Measurements from ENCODE around the gene METTL25.
A peak's percentile ranks its signal among the peaks of the same experiment; 100 is the strongest.

METTL25 gene

DNA sequence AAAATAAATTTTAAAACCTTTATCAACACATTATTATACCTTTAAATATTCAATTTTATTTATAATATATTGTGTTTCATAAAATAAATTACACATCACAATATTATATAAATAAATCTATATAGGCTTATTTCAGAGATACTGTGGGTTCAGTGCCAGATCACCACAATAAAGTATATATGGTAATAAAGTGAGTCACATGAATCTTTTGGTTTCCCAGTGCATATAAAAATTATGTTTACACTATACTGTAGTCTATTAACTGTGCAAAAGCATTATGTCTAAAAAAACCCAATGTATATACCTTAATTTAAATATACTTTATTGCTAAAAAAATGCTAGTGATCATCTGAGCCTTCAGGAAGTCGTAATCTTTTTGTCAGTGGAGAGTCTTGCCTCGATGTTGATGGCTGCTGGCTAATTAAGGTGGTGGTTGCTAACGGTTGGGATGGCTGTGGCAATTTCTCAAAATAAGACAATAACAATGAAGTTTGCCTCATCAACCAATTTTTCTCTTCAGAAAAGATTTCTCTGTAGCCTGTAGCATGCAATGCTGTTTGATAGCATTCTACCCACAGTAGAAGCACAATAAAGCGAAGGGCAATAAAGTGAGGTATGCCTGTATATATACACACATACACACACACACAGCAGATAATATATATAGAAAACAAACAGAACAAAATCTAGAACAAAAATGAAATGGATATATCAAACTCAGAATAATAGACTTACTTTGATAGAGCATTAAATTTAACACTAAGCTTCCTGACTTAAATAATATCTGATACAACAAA is 32.6 kb upstream of the METTL25 start:
- H3K9ac ChIP-seq (ENCODE audit: low read depth, low read length, poor library complexity, severe bottlenecking), result no peak overlapping the region
- H3K4me1 ChIP-seq (ENCODE audit: insufficient read depth, low read length, poor library complexity, severe bottlenecking), result peaks cover 4% of the 10 kb centered on the region
- H3K9me2 ChIP-seq (replicated peaks; ENCODE audit: low read depth, low read length), result no peaks in the 10 kb centered on the region
- peak overlapping the region; percentile 57 for H3K4me2 ChIP-seq (ENCODE audit: low read depth, low read length, poor library complexity, severe bottlenecking)
- H3K36me3 ChIP-seq (ENCODE audit: insufficient read depth, low read length), result no peaks in the 10 kb centered on the region
- H3F3A ChIP-seq (ENCODE audit: low read depth), result no peaks in the 10 kb centered on the region
- H4K20me1 ChIP-seq (ENCODE audit: insufficient read depth, low read length, poor library complexity, severe bottlenecking), result no peaks in the 10 kb centered on the region
- no peaks in the 10 kb centered on the region for H3K79me2 ChIP-seq (ENCODE audit: insufficient read depth, low read length)
- H3K9me3 ChIP-seq (ENCODE audit: insufficient read depth, low read depth, low read length), result no peaks in the 10 kb centered on the region
- H3K27me3 ChIP-seq (ENCODE audit: insufficient read depth, low read length, poor library complexity, severe bottlenecking), result no peaks in the 10 kb centered on the region
- peak overlapping the region; percentile 71 for H2AFZ ChIP-seq (ENCODE audit: low read length)
- TF ChIP-seq, protein P1, sequence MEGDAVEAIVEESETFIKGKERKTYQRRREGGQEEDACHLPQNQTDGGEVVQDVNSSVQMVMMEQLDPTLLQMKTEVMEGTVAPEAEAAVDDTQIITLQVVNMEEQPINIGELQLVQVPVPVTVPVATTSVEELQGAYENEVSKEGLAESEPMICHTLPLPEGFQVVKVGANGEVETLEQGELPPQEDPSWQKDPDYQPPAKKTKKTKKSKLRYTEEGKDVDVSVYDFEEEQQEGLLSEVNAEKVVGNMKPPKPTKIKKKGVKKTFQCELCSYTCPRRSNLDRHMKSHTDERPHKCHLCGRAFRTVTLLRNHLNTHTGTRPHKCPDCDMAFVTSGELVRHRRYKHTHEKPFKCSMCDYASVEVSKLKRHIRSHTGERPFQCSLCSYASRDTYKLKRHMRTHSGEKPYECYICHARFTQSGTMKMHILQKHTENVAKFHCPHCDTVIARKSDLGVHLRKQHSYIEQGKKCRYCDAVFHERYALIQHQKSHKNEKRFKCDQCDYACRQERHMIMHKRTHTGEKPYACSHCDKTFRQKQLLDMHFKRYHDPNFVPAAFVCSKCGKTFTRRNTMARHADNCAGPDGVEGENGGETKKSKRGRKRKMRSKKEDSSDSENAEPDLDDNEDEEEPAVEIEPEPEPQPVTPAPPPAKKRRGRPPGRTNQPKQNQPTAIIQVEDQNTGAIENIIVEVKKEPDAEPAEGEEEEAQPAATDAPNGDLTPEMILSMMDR (conservative IDR thresholded peaks at IDR 0.05; ENCODE audit: low read length), result no peak
- TF ChIP-seq EZH2phosphoT487 (IDR thresholded peaks at IDR 0.05; ENCODE audit: borderline replicate concordance), result no peak
- H3K4me3 ChIP-seq (ENCODE audit: low read length, poor library complexity, severe bottlenecking), result peak overlapping the region; percentile 28

DNA sequence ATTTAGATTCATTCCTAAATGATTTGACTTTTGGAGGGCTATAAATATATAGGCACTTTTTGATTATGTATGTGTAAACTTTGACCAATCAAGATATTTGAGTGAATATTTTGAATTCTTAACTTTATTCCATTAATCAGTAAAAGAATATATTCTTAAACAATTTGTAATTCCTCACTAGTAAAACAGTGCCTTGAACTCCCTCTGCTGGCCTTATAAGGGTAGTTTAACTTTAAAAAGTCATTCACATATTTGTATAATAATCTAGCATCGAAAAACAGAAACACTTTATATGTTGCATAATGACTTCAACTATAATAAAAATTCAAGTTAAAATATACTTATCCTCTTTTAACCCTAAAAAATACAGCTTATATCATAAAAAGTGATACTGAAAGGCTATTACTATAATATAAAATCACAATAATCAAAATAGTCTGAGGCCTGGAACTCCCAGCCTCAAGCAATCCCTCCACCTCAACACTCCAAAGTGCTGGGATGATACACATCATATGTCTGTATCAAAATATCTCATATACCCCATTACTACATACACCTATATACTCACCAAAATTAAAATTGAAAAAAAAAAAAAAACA is 31.3 kb upstream of the METTL25 start:
- Histone ChIP-seq H3K9me2 (replicated peaks; ENCODE audit: low read depth, low read length) (no peaks in the 10 kb centered on the region), H4K20me1 (ENCODE audit: insufficient read depth, low read length, poor library complexity, severe bottlenecking) (no peaks in the 10 kb centered on the region), H3K4me2 (ENCODE audit: low read depth, low read length, poor library complexity, severe bottlenecking) (no peak overlapping the region), H3F3A (ENCODE audit: low read depth) (no peaks in the 10 kb centered on the region), H3K36me3 (ENCODE audit: insufficient read depth, low read length) (no peaks in the 10 kb centered on the region), H3K9ac (ENCODE audit: low read depth, low read length, poor library complexity, severe bottlenecking) (no peak overlapping the region), H3K27me3 (ENCODE audit: insufficient read depth, low read length, poor library complexity, severe bottlenecking) (no peaks in the 10 kb centered on the region), H3K4me1 (ENCODE audit: insufficient read depth, low read length, poor library complexity, severe bottlenecking) (peaks cover 4% of the 10 kb centered on the region), H2AFZ (ENCODE audit: low read length) (no peak overlapping the region), H3K79me2 (ENCODE audit: insufficient read depth, low read length) (no peaks in the 10 kb centered on the region), H3K9me3 (ENCODE audit: insufficient read depth, low read depth, low read length) (no peaks in the 10 kb centered on the region), H3K4me3 (ENCODE audit: low read length, poor library complexity, severe bottlenecking) (no peak overlapping the region)
- TF ChIP-seq, protein P1 (conservative IDR thresholded peaks at IDR 0.05; ENCODE audit: low read length), result peak; percentile 72
- TF ChIP-seq EZH2phosphoT487 (IDR thresholded peaks at IDR 0.05; ENCODE audit: borderline replicate concordance), result no peak

DNA sequence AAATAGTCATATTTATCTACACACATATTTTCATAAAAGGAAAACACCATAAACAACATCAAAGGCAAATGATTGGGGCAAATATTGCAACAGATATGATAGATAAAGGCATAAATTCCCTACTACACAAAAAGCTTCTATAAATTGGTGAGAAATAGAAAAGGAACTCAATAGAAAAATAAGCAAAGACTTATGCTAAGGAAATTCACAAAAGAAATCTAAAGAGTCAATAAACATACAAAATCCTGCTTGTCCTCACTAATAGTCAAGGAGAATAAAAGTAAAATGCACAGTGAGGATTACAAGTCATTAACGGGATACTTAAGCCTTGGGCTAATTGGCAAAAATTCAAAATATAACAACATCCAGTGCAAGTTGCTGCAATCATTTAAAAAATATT is 30.5 kb upstream of the METTL25 start:
- H4K20me1 ChIP-seq (ENCODE audit: insufficient read depth, low read length, poor library complexity, severe bottlenecking), result no peaks in the 10 kb centered on the region
- H3K9ac ChIP-seq (ENCODE audit: low read depth, low read length, poor library complexity, severe bottlenecking), result no peak overlapping the region
- H3K27me3 ChIP-seq (ENCODE audit: insufficient read depth, low read length, poor library complexity, severe bottlenecking), result no peaks in the 10 kb centered on the region
- no peak overlapping the region for H2AFZ ChIP-seq (ENCODE audit: low read length)
- H3K36me3 ChIP-seq (ENCODE audit: insufficient read depth, low read length), result no peaks in the 10 kb centered on the region
- no peak overlapping the region for H3K4me3 ChIP-seq (ENCODE audit: low read length, poor library complexity, severe bottlenecking)
- no peak overlapping the region for H3K4me2 ChIP-seq (ENCODE audit: low read depth, low read length, poor library complexity, severe bottlenecking)
- TF ChIP-seq, protein P1 (conservative IDR thresholded peaks at IDR 0.05; ENCODE audit: low read length), result no peak
- TF ChIP-seq EZH2phosphoT487 (IDR thresholded peaks at IDR 0.05; ENCODE audit: borderline replicate concordance), result no peak
- H3K9me3 ChIP-seq (ENCODE audit: insufficient read depth, low read depth, low read length), result no peaks in the 10 kb centered on the region
- H3F3A ChIP-seq (ENCODE audit: low read depth), result no peaks in the 10 kb centered on the region
- no peaks in the 10 kb centered on the region for H3K9me2 ChIP-seq (replicated peaks; ENCODE audit: low read depth, low read length)
- no peaks in the 10 kb centered on the region for H3K79me2 ChIP-seq (ENCODE audit: insufficient read depth, low read length)
- peaks cover 4% of the 10 kb centered on the region for H3K4me1 ChIP-seq (ENCODE audit: insufficient read depth, low read length, poor library complexity, severe bottlenecking)

All from Loucy (cell line).